Body of pancreas (tissue), 4 donors: Measurements from ENCODE around the gene COL18A1.

Experiments
- CTCF ChIP-seq, 7 experiments: fragments of 450-650 bp in 4 of 7; fragments of 200-600 bp in 3 of 7; sonication (generic) in 3 of 7; IDR thresholded peaks; one replicate each; pipeline ENCODE4 v1.5.1; 2016 to 2019; ENCODE audit warnings: antibody characterized with exemption in 7 of 7
- POLR2A ChIP-seq, 3 donors: fragments of 450-650 bp; IDR thresholded peaks; one replicate each; pipeline ENCODE4 v1.6.1; 2016; ENCODE audit warnings: antibody characterized with exemption in 3 of 3, mild to moderate bottlenecking in 2 of 3

GRCh38 chr21:45433301-45433700 is 28.3 kb downstream of the COL18A1 start:
- no peak for TF ChIP-seq CTCF (IDR thresholded peaks at IDR 0.05)
- TF ChIP-seq POLR2A (IDR thresholded peaks at IDR 0.05), result no peak
